Spleen (tissue), 11 donors: ENCODE data around the gene SCNN1A. TPM values are rescaled to one million over a fixed set of nuclear protein-coding genes. Genes with fewer than 3 reads are reported as not detected.
"Not testable (repeated sequence)": the region's sequence is repeated elsewhere in the genome, so short reads cannot be mapped to it uniquely, and the experiment has no call there.

ENCODE experiments used
- DNase-seq: peaks from one replicate; pipeline ENCODE4 v3.0.0-alpha.2; 2020
- H3K27ac ChIP-seq, 8 donors: fragments of 200-600 bp; sonication (generic) in 7 of 8; 1 replicate in 4 of 8; 2 replicates in 4 of 8; pipeline versions ENCODE4 v1.5.0 to v1.8.0; 2016 to 2021; ENCODE audit warnings: inconsistent platforms in 4 of 8, mild to moderate bottlenecking in 4 of 8, moderate library complexity in 1 of 8
- H3K27me3 ChIP-seq, 7 donors: fragments of 200-600 bp; sonication (generic) in 6 of 7; replicated peaks in 1 of 7; 1 replicate in 4 of 7; 2 replicates in 3 of 7; pipeline versions ENCODE4 v1.5.0 to v1.8.0; 2016 to 2021; ENCODE audit warnings: inconsistent platforms in 3 of 7, mild to moderate bottlenecking in 1 of 7
- H3K36me3 ChIP-seq, 6 donors: fragments of 200-600 bp; sonication (generic) in 5 of 6; 1 replicate in 4 of 6; 2 replicates in 2 of 6; pipeline versions ENCODE4 v1.5.0 to v1.8.0; 2016 to 2021; ENCODE audit warnings: inconsistent platforms in 2 of 6
- H3K4me1 ChIP-seq, 6 donors: fragments of 200-600 bp; sonication (generic) in 5 of 6; 1 replicate in 3 of 6; 2 replicates in 3 of 6; pipeline versions ENCODE4 v1.5.0 to v1.8.0; 2016 to 2021; ENCODE audit warnings: inconsistent platforms in 3 of 6
- H3K4me3 ChIP-seq, 8 donors: fragments of 200-600 bp; sonication (generic) in 7 of 8; 1 replicate in 4 of 8; 2 replicates in 4 of 8; pipeline versions ENCODE4 v1.5.0 to v1.8.0; 2016 to 2021; ENCODE audit warnings: inconsistent platforms in 4 of 8, mild to moderate bottlenecking in 4 of 8, moderate library complexity in 2 of 8
- H3K9me3 ChIP-seq, 8 donors: fragments of 200-600 bp; sonication (generic) in 7 of 8; 1 replicate in 4 of 8; 2 replicates in 4 of 8; pipeline versions ENCODE4 v1.5.0 to v1.8.0; 2016 to 2021; ENCODE audit warnings: inconsistent platforms in 4 of 8
- CTCF ChIP-seq, 11 experiments: fragments of 200-600 bp in 7 of 11; fragments of 450-650 bp in 4 of 11; sonication (generic) in 4 of 11; IDR thresholded peaks in 8 of 11; conservative IDR thresholded peaks in 3 of 11; 1 replicate in 7 of 11; 2 replicates in 4 of 11; pipeline versions ENCODE4 v1.4.0 to v1.8.0; 2016 to 2021; ENCODE audit warnings: antibody characterized with exemption in 11 of 11, inconsistent platforms in 4 of 11, mild to moderate bottlenecking in 1 of 11
- POLR2A ChIP-seq, 3 donors: fragments of 450-650 bp; IDR thresholded peaks; one replicate each; pipeline ENCODE4 v1.5.1; 2017; ENCODE audit warnings: antibody characterized with exemption in 3 of 3, mild to moderate bottlenecking in 1 of 3
- POLR2AphosphoS5 ChIP-seq, 3 donors: sonication (generic); formaldehyde crosslinking; IDR thresholded peaks; one replicate each; pipeline ENCODE4 v1.5.1; 2017; ENCODE audit warnings: antibody characterized with exemption in 3 of 3
- WGBS, 5 donors: extraction: QIAGEN DNeasy Blood & Tissue Kit in 3 of 5; methylation state at CpG; one replicate each; pipeline versions ENCODE4 v1.1.5 to v1.1.7; 2013 to 2018; 5-methylcytosine and 5-hydroxymethylcytosine counted together
- intact Hi-C: fragments of 100-400 bp; cut with DNase I; formaldehyde crosslinking; loops from one replicate; pipeline ENCODE4 v1.15.0; 2023; ENCODE audit warnings: low total_unique reads
- polyA plus RNA-seq, 3 donors: library from polyadenylated mRNA; stranded (reverse); fragments of 200-250 nt; gene quantifications; one replicate each; pipeline ENCODE4 v1.2.1, GENCODE V29; 2013
- total RNA-seq, 7 donors: library from RNA; depleted of rRNA in 3 of 7; stranded (reverse); fragments of >200 nt in 3 of 7; fragmentation: NEBNext Ultra II Directional in 4 of 7; extraction: Animal tissue kit (Norgen Biotek cat#: 25700) in 4 of 7; gene quantifications; one replicate each; pipeline versions ENCODE4 v1.1.0 to v1.2.1, GENCODE V29; 2016 to 2021
- donor health status: healthy with polysubstance abuse.
- donor health status: DM: no; HTN: no; CAD: no; lungs with moderate emphysema.
- donor health status: DM: no; HTN: no; CAD: no.
- donor health status: Bipolar disorder and iron deficiency.
- donor health status: healthy.
- donor health status: DM: no; HTN: no; CAD: no.
- donor health status: DM: yes; HTN: yes; CAD: no.

The SCNN1A gene
- total and polyA plus RNA-seq, 10 donors: 0.17 to 8.6 (median 1.4) TPM

- Histone ChIP-seq H3K36me3 (no peaks in the 10 kb centered on the region), H3K4me1 (peaks cover 22 to 80% (median 57%) of the 10 kb centered on the region in 6 donors), H3K27me3 (peaks cover 0 to 70% (median 0%) of the 10 kb centered on the region in 7 donors), H3K27ac (peak overlapping the region in 7 of 8 donors; percentile 74 to 99 (median 84)), H3K9me3 (no peaks in the 10 kb centered on the region), H3K4me3 (peak overlapping the region in 1 of 8 donors; percentile 48)
- DNase-seq: peak; percentile 86
- 41 to 54% (median 47%) methylated on average over 10 of the region's 10 CpGs for WGBS, 5 donors
- peak in 1 of 3 donors; percentile 3 for TF ChIP-seq POLR2A (IDR thresholded peaks at IDR 0.05)
- no peak for TF ChIP-seq CTCF (IDR thresholded peaks at IDR 0.05 in 8 of 11, conservative IDR thresholded peaks at IDR 0.05 in 3 of 11)
- peak; percentile 23 to 75 (median 64) for TF ChIP-seq POLR2AphosphoS5 (IDR thresholded peaks at IDR 0.05)
- intact Hi-C loops: no loop called here
Observed at GRCh38 chr12:6345319-6346091, 29.9 kb downstream of the SCNN1A start.

GRCh38 chr12:6344101-6344660 is 31.2 kb downstream of the SCNN1A start:
- H3K9me3 ChIP-seq, H3K36me3 ChIP-seq, intact Hi-C loops, H3K4me3 ChIP-seq, DNase-seq: not testable (repeated sequence)
- 87 to 94% (median 91%) methylated on average over 9 to 11 of the region's 11 CpGs for WGBS, 5 donors
- Histone ChIP-seq H3K4me1 (peaks cover 22 to 93% (median 65%) of the 10 kb centered on the region in 6 donors), H3K27ac (peak overlapping the region in 5 of 8 donors; percentile 95 to 99 (median 98)), H3K27me3 (peaks cover 0 to 73% (median 0%) of the 10 kb centered on the region in 7 donors)

- DNase-seq: no peak
- Histone ChIP-seq H3K9me3 (no peaks in the 10 kb centered on the region), H3K27ac (peak overlapping the region in 7 of 8 donors; percentile 14 to 99 (median 96)), H3K27me3 (peaks cover 0 to 78% (median 0%) of the 10 kb centered on the region in 7 donors), H3K4me1 (peaks cover 22 to 99% (median 72%) of the 10 kb centered on the region in 6 donors), H3K36me3 (no peaks in the 10 kb centered on the region), H3K4me3 (no peak overlapping the region)
- intact Hi-C loops: no loop called here
- TF ChIP-seq CTCF (IDR thresholded peaks at IDR 0.05 in 8 of 11, conservative IDR thresholded peaks at IDR 0.05 in 3 of 11) (no peak), POLR2A (IDR thresholded peaks at IDR 0.05) (no peak), POLR2AphosphoS5 (IDR thresholded peaks at IDR 0.05) (no peak)
- WGBS, 5 donors: 46 to 58% (median 54%) methylated on average over 5 of the region's 5 CpGs
Observed at GRCh38 chr12:6343518-6343917, 31.8 kb downstream of the SCNN1A start.

GRCh38 chr12:6342140-6342889 is 33.0 kb downstream of the SCNN1A start:
- DNase-seq: no peak
- H3K4me3 ChIP-seq: peak overlapping the region; percentile 64 to 97 (median 88)
- no peaks in the 10 kb centered on the region for H3K9me3 ChIP-seq
- intact Hi-C loops: no loop called here
- peaks cover 28 to 99% (median 74%) of the 10 kb centered on the region in 6 donors for H3K4me1 ChIP-seq
- H3K27ac ChIP-seq: peak overlapping the region; percentile 86 to 99 (median 96)
- H3K36me3 ChIP-seq: no peaks in the 10 kb centered on the region
- H3K27me3 ChIP-seq: peaks cover 0 to 72% (median 0%) of the 10 kb centered on the region in 7 donors
- WGBS, 5 donors: 38 to 51% (median 47%) methylated on average over 7 of the region's 7 CpGs
- TF ChIP-seq POLR2AphosphoS5 (IDR thresholded peaks at IDR 0.05) (no peak), POLR2A (IDR thresholded peaks at IDR 0.05) (no peak), CTCF (IDR thresholded peaks at IDR 0.05 in 8 of 11, conservative IDR thresholded peaks at IDR 0.05 in 3 of 11) (no peak)
